HG02623 (cell line): Measurements from ENCODE around the gene FAM236C.
A peak's percentile ranks its signal among the peaks of the same experiment; 100 is the strongest.
"Not testable (repeated sequence)": the region's sequence is repeated elsewhere in the genome, so short reads cannot be mapped to it uniquely, and the experiment has no call there.

Experiments
- ATAC-seq: cut with Tn5 transposase; IDR thresholded peaks from one replicate; pipeline ENCODE4 v1.9.1; 2021; ENCODE audit warnings: moderate library complexity; ENCODE audit not compliant: unreplicated experiment

FAM236C gene

GRCh38 chrX:72912315-72912714, at the start of gene FAM236C:
Gene FAM236C (plus strand): TSS chrX:72912615. CDS start chrX:72912715, 100 bp downstream.
- not testable (repeated sequence) for ATAC-seq

DNA sequence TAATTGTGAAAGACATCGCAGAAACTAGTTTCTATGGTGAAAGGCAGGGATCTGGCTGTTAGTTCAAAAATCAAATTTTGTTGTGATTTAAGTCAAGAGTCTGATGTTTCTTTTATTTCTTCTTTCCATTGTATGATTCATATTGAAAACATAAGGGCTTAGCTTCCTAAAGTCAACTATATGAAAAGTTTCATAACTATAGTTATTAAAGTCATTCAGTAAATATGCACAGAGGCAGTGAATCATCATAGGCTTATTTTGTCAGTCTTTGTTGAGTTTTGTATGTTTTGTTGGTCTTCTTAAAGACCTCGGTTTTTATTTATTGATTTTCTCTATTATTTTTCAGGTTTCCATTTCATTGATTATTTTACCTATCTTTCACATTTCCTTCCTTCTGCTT, 29.5 kb upstream of the FAM236C start:
- ATAC-seq, result not testable (repeated sequence)

DNA sequence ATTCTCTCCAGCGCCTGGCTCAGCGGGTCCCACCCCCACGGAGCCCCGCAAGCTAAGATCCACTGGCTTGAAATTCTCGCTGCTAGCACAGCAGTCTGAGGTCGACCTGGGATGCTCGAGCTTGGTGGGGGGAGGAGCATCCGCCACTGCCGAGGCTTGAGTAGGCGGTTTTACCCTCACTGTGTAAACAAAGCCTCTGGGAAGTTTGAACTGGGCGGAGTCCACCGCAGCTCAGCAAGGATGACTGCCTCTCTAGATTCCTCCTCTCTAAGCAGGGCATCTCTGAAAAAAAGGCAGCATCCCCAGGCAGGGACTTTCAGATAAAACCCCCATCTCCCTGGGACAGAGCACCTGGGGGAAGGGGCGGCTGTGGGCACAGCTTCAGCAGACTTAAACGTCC, 22.7 kb upstream of the FAM236C start:
- not testable (repeated sequence) for ATAC-seq

DNA sequence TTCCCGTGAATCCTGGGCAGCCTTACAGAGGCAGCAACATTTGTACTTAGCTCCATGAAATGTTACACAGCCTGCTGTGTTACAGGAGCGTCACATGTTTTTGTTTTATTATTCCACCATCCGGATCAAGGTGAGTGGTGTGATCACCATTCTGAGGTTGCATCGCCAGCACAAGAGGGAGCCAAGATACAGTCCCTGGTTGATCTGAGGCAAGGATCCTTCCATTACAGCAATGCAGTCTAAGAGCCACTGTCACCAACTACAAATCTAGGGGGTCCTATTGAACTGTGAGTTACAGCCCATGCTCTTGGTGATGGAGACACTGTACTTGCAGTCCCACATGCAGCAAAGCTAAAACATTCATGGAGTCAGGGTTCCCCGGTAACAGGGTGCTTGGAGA, 3.7 kb downstream of the FAM236C start:
- not testable (repeated sequence) for ATAC-seq

DNA sequence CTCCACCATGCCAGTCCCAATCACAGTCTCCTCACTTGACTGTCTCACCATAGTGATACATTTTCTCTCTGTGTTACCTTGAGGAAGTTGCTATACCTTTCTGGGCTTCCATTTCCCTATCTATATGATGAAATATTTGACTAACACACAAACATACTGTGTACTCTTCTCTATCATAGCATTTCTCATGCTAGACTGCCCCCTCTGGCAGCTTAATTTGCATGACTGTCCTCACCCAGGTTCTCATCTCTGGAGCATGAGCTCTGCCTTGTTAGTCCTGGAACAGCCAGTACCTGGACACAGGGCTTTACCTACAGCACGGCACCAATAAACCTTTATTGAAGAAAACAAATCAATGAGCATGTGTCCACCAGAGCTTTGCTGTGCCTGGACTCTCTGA, 19.9 kb downstream of the FAM236C start:
- not testable (repeated sequence) for ATAC-seq

- not testable (repeated sequence) for ATAC-seq
These were observed 24.0 kb downstream of the FAM236C start for GRCh38 chrX:72936455-72936854.

DNA sequence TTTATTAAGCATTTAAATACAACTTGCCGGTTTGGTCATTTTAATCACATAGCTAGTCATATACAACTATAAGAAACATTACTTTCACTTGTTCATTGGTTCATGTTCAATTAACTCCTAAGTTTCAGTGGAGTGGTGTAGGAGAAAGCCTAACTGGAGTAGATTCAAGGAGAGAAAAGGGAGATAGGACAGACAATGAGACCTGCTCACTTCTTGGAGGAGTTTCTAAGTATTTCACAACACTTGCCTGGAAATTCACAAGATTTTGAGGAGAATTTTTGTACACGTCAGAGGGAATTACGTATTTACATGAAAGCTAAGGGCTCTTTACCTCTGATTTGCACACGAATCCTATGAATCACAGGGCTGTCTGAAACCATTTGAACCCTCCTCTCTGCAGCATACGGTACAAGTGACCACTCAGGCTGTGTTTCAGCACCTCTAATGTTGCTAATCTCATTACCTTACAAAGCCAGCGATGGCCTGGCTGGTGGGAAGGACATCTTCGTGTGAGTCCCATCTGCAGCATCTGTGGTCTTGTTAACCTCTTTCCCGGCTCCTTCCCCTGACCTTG, 24.6 kb downstream of the FAM236C start:
- not testable (repeated sequence) for ATAC-seq

DNA sequence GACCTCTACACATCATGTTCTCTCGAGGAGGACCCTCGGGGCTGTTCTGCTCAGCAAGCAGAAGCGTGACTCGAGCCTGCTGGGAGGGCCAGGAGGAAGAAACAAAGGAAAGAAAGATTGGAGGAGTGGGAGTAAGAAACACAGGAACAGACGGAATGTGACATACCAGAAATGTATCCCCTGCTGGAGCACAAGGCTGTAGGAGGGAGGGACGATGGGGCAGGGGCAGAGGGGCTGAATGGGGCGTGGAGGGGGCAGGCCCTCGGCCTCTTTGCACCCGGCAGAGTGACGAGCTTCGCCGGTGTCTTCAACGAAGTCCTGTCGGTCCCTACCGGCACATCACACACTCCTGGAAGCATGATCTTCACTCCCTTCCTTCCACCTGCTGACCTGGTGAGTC, 25.5 kb downstream of the FAM236C start, which contains the start of gene FAM236A:
FAM236A (plus strand) TSS at position 301 of the 400 bp plus-strand sequence; CDS start at position 358, 57 bp downstream.
- not testable (repeated sequence) for ATAC-seq

DNA sequence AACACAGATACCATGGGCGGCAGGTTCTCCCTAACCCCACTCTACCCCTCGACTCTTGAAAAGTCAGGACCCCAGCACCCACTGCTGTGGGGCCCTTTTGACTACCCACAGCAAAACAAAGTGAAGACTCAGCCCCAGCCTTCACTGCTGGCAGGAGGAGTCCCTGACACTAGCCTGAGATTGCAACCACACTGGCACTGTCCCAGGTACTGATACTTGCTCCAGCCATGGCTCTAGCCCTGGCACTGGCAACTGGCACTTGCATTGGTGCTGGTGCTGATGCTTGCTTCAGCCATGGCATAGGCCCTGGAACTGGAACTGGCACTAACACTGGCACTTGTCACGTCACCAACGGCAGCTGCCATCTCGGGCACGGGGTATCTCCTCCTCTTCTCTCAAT, 29.9 kb downstream of the FAM236C start:
- not testable (repeated sequence) for ATAC-seq

DNA sequence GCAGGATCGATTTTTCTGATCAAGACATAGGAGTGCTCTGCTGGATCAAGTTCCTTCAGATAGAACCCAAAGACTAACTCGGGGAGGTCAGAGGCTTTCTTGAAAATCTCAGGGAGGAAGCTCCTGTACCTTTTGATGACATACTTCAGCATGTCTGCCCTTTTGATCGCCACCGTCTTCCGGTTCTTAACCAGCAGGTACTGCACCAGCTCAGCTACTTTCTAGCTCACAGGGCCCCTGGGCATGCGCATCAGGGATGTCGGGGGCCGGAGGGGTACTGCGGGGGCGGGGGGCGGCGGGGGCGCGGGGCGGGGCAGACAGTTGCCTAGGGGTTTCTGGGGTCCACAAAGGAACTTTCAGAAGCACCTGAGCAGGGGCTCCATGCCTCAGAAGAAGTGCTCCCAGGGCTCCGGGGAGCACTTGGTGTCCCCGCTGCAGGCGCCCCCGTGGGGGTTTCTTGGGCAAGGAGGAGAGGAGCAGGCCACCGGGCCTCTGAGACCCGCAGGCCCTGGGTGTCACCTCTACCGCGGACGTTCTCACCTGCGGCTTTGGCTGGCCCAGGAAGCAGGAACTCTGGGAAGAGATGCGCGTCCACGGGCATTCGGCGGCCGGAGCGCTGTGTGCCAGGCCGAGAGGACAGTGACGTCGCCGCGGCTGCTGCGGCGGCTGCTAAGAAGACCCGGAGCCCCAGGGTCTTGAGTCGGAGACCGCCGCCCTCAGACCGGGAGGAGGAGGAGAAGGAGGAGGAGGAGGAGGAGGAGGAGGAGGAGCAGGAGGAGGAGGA, 30.8 kb downstream of the FAM236C start:
- peak; percentile 68 for ATAC-seq

- ATAC-seq, result peak; percentile 77
These were observed 31.4 kb downstream of the FAM236C start, which contains the start of gene DMRTC1 for GRCh38 chrX:72943819-72944169. Gene DMRTC1 (minus strand): TSS chrX:72943837. CDS start chrX:72875694, 68,143 bp downstream.

DNA sequence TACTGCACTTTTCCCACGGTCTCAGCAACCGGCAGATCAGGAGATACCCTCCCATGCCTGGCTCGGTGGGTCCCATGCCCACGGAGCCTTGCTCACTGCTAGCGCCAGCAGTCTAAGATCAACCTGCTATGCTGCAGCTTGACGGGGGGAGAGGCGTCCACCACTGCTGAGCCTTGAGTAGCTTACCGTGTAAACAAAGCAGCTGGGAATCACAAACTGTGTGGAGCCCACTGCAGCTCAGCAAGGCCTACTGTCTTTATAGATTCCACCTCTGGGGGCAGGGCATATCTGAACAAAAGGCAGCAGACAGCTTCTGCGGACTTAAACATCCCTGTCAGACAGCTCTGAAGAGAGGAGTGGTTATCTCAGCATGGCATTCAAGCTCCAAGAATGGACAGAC, 47.6 kb downstream of the FAM236C start:
- ATAC-seq, result not testable (repeated sequence)
